OCI-LY3 (cell line): ENCODE results near the gene SELE.

Source experiments
- H2AFZ ChIP-seq: fragments of 200-600, 300-600 bp; shearing (Covaris generic); 2 replicates; pipeline ENCODE4 v1.6.0; 2014; ENCODE audit warnings: antibody characterized with exemption, low read depth, low read length
- H3K27ac ChIP-seq: fragments of 200-600, 300-600 bp; sonication (generic); 2 replicates; pipeline ENCODE4 v1.5.1; 2014; ENCODE audit warnings: mild to moderate bottlenecking, low read length, moderate library complexity, mixed read lengths
- H3K27me3 ChIP-seq: fragments of 200-600, 300-600 bp; sonication (generic); 2 replicates; pipeline ENCODE4 v1.6.1; 2014; ENCODE audit warnings: low read depth, low read length, mixed read lengths
- H3K36me3 ChIP-seq: fragments of 200-600, 300-600 bp; sonication (generic); replicated peaks from 2 replicates; pipeline ENCODE3; 2014; ENCODE audit warnings: low read depth, low read length, mixed read lengths
- H3K4me1 ChIP-seq: fragments of 300-600, 200-600 bp; sonication (generic); 2 replicates; pipeline ENCODE4 v1.6.1; 2014; ENCODE audit warnings: low read length, mixed read lengths
- H3K4me2 ChIP-seq: fragments of 200-600, 300-600 bp; sonication (generic); 2 replicates; pipeline ENCODE4 v1.6.1; 2014; ENCODE audit warnings: low read length, mixed read lengths
- H3K4me3 ChIP-seq: fragments of 300-600, 200-600 bp; sonication (generic); 2 replicates; pipeline ENCODE4 v1.5.1; 2014; ENCODE audit warnings: antibody characterized with exemption, mild to moderate bottlenecking, low read length, moderate library complexity
- H3K79me2 ChIP-seq: fragments of 300-600, 200-600 bp; shearing (Covaris generic); 2 replicates; pipeline ENCODE4 v1.6.1; 2014; ENCODE audit warnings: mild to moderate bottlenecking, low read length, mixed read lengths
- H3K9ac ChIP-seq: fragments of 300-600, 200-600 bp; shearing (Covaris generic); 2 replicates; pipeline ENCODE4 v1.6.0; 2014; ENCODE audit warnings: mild to moderate bottlenecking, low read length, moderate library complexity
- H3K9me3 ChIP-seq: fragments of 200-600, 300-600 bp; shearing (Covaris generic); 2 replicates; pipeline ENCODE4 v1.6.1; 2014; ENCODE audit warnings: low read length, mixed read lengths; ENCODE audit not compliant: insufficient read depth
- H4K20me1 ChIP-seq: fragments of 200-600, 300-600 bp; sonication (generic); 2 replicates; pipeline ENCODE4 v1.6.1; 2016; ENCODE audit warnings: low read length, mixed read lengths; ENCODE audit not compliant: insufficient read depth
- CTCF ChIP-seq: fragments of 200-600, 300-600 bp; sonication (generic); IDR thresholded peaks from 2 replicates; pipeline ENCODE4 v1.5.1; 2014; ENCODE audit warnings: antibody characterized with exemption, low read length, low read depth
- EZH2phosphoT487 ChIP-seq: fragments of 200-600 bp; shearing (Covaris generic); IDR thresholded peaks from 2 replicates; pipeline ENCODE4 v1.6.1; 2018; ENCODE audit warnings: antibody characterized with exemption, mixed run types, low read depth

Gene SELE

GRCh38 chr1:169707912-169708604 is 25.8 kb downstream of the SELE start:
- Histone ChIP-seq H3K4me3 (peak overlapping the region; percentile 80), H3K36me3 (peaks cover 75% of the 10 kb centered on the region), H3K4me2 (peak overlapping the region; percentile 98)

DNA sequence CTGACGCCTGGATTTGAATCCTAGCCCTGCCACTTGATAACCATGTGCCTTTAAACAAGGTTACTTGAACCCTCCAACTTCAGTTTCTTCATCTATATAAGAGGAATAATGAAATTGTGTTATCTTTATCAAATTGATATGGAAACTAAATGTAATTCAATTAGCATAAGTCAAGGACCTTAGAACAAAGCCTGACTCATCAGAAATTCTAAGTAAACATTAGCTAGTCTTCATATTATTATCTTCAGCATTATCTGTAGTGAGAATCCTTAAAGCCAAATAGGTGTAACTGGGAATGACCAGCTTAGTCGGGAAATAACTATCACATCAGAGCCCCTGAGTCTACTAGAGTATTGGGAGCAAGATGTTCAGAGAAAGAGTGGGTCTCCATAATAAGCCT is 29.1 kb downstream of the SELE start:
- peak overlapping the region; percentile 98 for H3K27ac ChIP-seq
- H3K4me2 ChIP-seq = peak overlapping the region; percentile 98
- H3K4me3 ChIP-seq = peak overlapping the region; percentile 80

More at GRCh38 chr1:169707912-169708604, 25.8 kb downstream of the SELE start:
- H3K27me3 ChIP-seq = no peaks in the 10 kb centered on the region
- H4K20me1 ChIP-seq = no peaks in the 10 kb centered on the region
- no peaks in the 10 kb centered on the region for H3K9me3 ChIP-seq
- H2AFZ ChIP-seq = no peak overlapping the region
- peaks cover 75% of the 10 kb centered on the region for H3K4me1 ChIP-seq
- H3K9ac ChIP-seq = peak overlapping the region; percentile 97
- H3K27ac ChIP-seq = peak overlapping the region; percentile 98
- TF ChIP-seq CTCF (no peak), EZH2phosphoT487 (no peak)
- H3K79me2 ChIP-seq = peaks cover 81% of the 10 kb centered on the region

DNA sequence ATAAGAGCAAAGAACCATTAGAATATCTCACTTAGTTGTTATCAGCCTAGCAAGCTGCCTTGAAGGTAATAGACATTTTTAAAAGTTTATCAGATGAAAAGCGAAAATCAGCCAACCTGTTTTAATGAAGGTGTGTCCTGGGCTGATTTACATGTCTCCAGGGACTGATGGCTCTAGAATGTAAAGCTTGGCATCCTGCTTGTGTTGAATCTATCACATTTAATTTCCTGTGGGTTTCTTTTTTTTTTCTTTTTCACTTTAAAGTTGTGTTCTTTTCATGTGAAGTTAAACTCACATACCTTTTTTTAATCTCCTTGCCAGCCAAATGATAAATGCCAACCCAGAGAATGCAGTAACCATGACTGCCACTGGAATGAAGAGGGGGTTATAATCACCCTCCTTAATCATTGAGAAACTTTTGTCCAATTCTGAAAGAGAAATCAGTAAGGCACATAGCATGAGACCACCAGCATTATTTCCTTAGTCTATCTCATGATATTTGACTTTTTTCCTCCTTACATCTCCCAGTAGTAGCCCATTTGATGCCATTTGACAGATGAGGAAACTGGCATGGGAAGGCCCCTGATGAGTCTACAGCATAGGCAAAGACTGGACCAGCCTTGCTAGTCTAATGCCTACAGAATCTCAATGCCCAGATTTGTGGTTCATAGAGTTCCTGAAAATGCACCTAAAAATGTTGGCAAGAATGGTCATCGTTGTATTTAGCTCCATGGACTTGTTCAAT is 32.4 kb downstream of the SELE start:
- Histone ChIP-seq H3K4me1 (peaks cover 99% of the 10 kb centered on the region), H3K9ac (peak overlapping the region; percentile 3; the same call in 1 of the 2 replicates), H4K20me1 (no peaks in the 10 kb centered on the region), H3K9me3 (no peaks in the 10 kb centered on the region), H3K4me2 (peak overlapping the region; percentile 98), H2AFZ (no peak overlapping the region), H3K27ac (peak overlapping the region; percentile 98), H3K79me2 (peaks cover 75% of the 10 kb centered on the region), H3K36me3 (peaks cover 85% of the 10 kb centered on the region), H3K4me3 (no peak overlapping the region), H3K27me3 (no peaks in the 10 kb centered on the region)
- TF ChIP-seq EZH2phosphoT487 (no peak), CTCF (no peak)

More for the DNA sequence above, 29.1 kb downstream of the SELE start:
- Histone ChIP-seq H4K20me1 (no peaks in the 10 kb centered on the region), H3K9me3 (no peaks in the 10 kb centered on the region), H3K9ac (peak overlapping the region; percentile 97), H3K4me1 (peaks cover 94% of the 10 kb centered on the region), H2AFZ (no peak overlapping the region), H3K36me3 (peaks cover 96% of the 10 kb centered on the region), H3K27me3 (no peaks in the 10 kb centered on the region), H3K79me2 (peaks cover 94% of the 10 kb centered on the region)
- no peak for TF ChIP-seq EZH2phosphoT487
- TF ChIP-seq CTCF = no peak

GRCh38 chr1:169699707-169700106 is 34.2 kb downstream of the SELE start:
- Histone ChIP-seq H3K4me3 (peak overlapping the region; percentile 9), H2AFZ (no peak overlapping the region), H3K27ac (peak overlapping the region; percentile 98), H4K20me1 (no peaks in the 10 kb centered on the region), H3K4me1 (peaks cover 99% of the 10 kb centered on the region), H3K79me2 (peaks cover 70% of the 10 kb centered on the region), H3K4me2 (peak overlapping the region; percentile 45), H3K9ac (peak overlapping the region; percentile 93), H3K27me3 (no peaks in the 10 kb centered on the region), H3K9me3 (no peaks in the 10 kb centered on the region), H3K36me3 (peaks cover 83% of the 10 kb centered on the region)
- no peak for TF ChIP-seq EZH2phosphoT487
- peak; percentile 23 for TF ChIP-seq CTCF
